Stimulated activated CD4-positive, alpha-beta T cell treated with anti-CD3 and anti-CD28 coated beads, Interleukin-15, amount 100 ng/mL, for 24 hours (primary cell): ENCODE data around the gene PAM16.
A peak's percentile ranks its signal among the peaks of the same experiment; 100 is the strongest.

Experiments used
- DNase-seq: peaks from one replicate; pipeline ENCODE4 v3.0.0-alpha.2; 2020

PAM16 gene

GRCh38 chr16:4332623-4333307 lies 18.4 kb downstream of the PAM16 start:
- DNase-seq: no peak

- no peak for DNase-seq
These were observed 19.0 kb downstream of the PAM16 start for GRCh38 chr16:4332083-4332482.

- DNase-seq: peak; percentile 82
These were observed 20.7 kb downstream of the PAM16 start for GRCh38 chr16:4330277-4330874.

GRCh38 chr16:4328782-4329775 lies 22.0 kb downstream of the PAM16 start:
- no peak for DNase-seq

GRCh38 chr16:4328046-4328781 lies 22.9 kb downstream of the PAM16 start:
- DNase-seq: peak; percentile 74

- no peak for DNase-seq
These were observed 23.6 kb downstream of the PAM16 start for GRCh38 chr16:4327386-4328045.

- DNase-seq: peak; percentile 1
These were observed 25.8 kb downstream of the PAM16 start for GRCh38 chr16:4325253-4325758.

GRCh38 chr16:4324492-4325252 lies 26.4 kb downstream of the PAM16 start:
- DNase-seq: no peak

GRCh38 chr16:4323845-4324488 lies 27.2 kb downstream of the PAM16 start:
- DNase-seq: peak; percentile 1

GRCh38 chr16:4323071-4323844 lies 27.9 kb downstream of the PAM16 start:
- peak; percentile 1 for DNase-seq

- DNase-seq: no peak
These were observed 28.7 kb downstream of the PAM16 start for GRCh38 chr16:4322121-4323052.

GRCh38 chr16:4321286-4322120 lies 29.6 kb downstream of the PAM16 start:
- DNase-seq: no peak

- no peak for DNase-seq
These were observed 30.5 kb downstream of the PAM16 start for GRCh38 chr16:4320571-4321137.

- DNase-seq: peak; percentile 74
These were observed 31.4 kb downstream of the PAM16 start for GRCh38 chr16:4319454-4320421.

- DNase-seq: no peak
These were observed 32.2 kb downstream of the PAM16 start for GRCh38 chr16:4318967-4319366.

- DNase-seq: no peak
These were observed 32.6 kb downstream of the PAM16 start for GRCh38 chr16:4318451-4318910.
